ELR (cell line): ENCODE results near the gene RNFT1.
"Not testable (repeated sequence)": the region's sequence is repeated elsewhere in the genome, so short reads cannot be mapped to it uniquely, and the experiment has no call there.

Experiments
- DNase-seq: peaks from one replicate; pipeline ENCODE4 v3.0.0-alpha.2; 2015; ENCODE audit warnings: low read depth

Gene RNFT1

GRCh38 chr17:59930121-59930520 lies 34.4 kb downstream of the RNFT1 start:
- DNase-seq = not testable (repeated sequence)

- not testable (repeated sequence) for DNase-seq
Observed at GRCh38 chr17:59920637-59921036, 43.9 kb downstream of the RNFT1 start.

- no peak for DNase-seq
Observed at GRCh38 chr17:59916446-59916845, 48.1 kb downstream of the RNFT1 start.

- peak; percentile 72 for DNase-seq
Observed at GRCh38 chr17:59914274-59914854, 50.2 kb downstream of the RNFT1 start.

- DNase-seq = no peak
Observed at GRCh38 chr17:59907467-59907866, 57.1 kb downstream of the RNFT1 start.

GRCh38 chr17:59903455-59903854 lies 61.1 kb downstream of the RNFT1 start:
- no peak for DNase-seq
